Stomach (tissue), 4 donors: ENCODE results near the gene FHAD1.

Experiments
- CTCF ChIP-seq, 7 experiments: fragments of 450-650 bp in 4 of 7; fragments of 200-600 bp in 3 of 7; sonication (generic) in 3 of 7; IDR thresholded peaks; one replicate each; pipeline ENCODE4 v1.5.1; 2016 to 2019; ENCODE audit warnings: antibody characterized with exemption in 7 of 7, control low read depth in 2 of 7, mild to moderate bottlenecking in 1 of 7
- EP300 ChIP-seq: sonication (generic); formaldehyde crosslinking; IDR thresholded peaks from one replicate; pipeline ENCODE4 v1.6.1; 2017; ENCODE audit warnings: antibody characterized with exemption

DNA sequence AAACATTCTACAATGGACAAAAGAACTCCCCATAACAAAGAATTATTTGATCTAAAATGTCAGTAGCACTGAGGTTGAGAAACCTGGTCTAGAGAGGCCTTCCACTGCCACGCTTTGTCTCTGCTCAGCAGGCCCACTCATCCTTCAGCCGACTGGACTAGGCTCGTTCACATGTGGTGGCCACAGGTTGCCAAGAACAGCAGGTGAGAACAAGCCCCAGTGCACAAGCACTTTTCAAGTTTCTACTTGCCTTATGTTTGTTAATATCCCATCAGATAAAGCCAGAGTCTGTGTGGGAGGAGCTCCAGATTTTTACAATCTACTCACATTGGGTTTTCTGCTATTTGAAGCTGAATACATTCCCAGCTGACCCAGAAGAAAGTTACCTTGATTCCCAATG is 153.6 kb downstream of the FHAD1 start:
- TF ChIP-seq CTCF (IDR thresholded peaks at IDR 0.05) (no peak), EP300 (no peak)
